Measurements from ENCODE around the gene RPL3. TPM values are rescaled to one million over a fixed set of nuclear protein-coding genes. Genes with fewer than 3 reads are reported as not detected.
"Not testable (repeated sequence)": the region's sequence is repeated elsewhere in the genome, so short reads cannot be mapped to it uniquely, and the experiment has no call there.

Gene RPL3
- polyA plus RNA-seq, 1 donor (not counting 4 experiments of a cell fraction or from before 2014, with no cell fraction given) = 2,538 TPM

GRCh38 chr22:39359659-39360195, 40.3 kb upstream of the RPL3 start:
- Histone ChIP-seq H3K9me3 (ENCODE audit: control insufficient read depth, low read depth, low read length) (no peaks in the 10 kb centered on the region), H3K4me1 (ENCODE audit: control insufficient read depth, extremely low read depth, insufficient read depth, low read length) (peaks cover 13% of the 10 kb centered on the region), H2AFZ (ENCODE audit: control insufficient read depth, low read length) (no peak overlapping the region), H3K79me2 (ENCODE audit: control insufficient read depth, insufficient read depth, low read length) (no peaks in the 10 kb centered on the region), H3K27me3 (ENCODE audit: control insufficient read depth, extremely low read depth, insufficient read depth, low read length) (peaks cover 12% of the 10 kb centered on the region), H3K36me3 (ENCODE audit: control insufficient read depth in 2 of 2, extremely low read depth in 1 of 2, insufficient read depth in 2 of 2, low read length in 2 of 2) (no peaks in the 10 kb centered on the region), H3K4me2 (ENCODE audit: control insufficient read depth, extremely low read depth, insufficient read depth, low read depth, low read length) (no peak overlapping the region), H3K4me3 (ENCODE audit: control insufficient read depth in 2 of 3, extremely low read depth in 1 of 3, insufficient read depth in 2 of 3, low read depth in 1 of 3, low read length in 3 of 3) (no peak overlapping the region), H4K20me1 (ENCODE audit: control insufficient read depth, extremely low read depth, insufficient read depth, low read length) (no peaks in the 10 kb centered on the region), H3K9ac (ENCODE audit: control insufficient read depth, extremely low read depth, insufficient read depth, low read length) (no peak overlapping the region), H3K9me1 (ENCODE audit: control insufficient read depth, extremely low read depth, insufficient read depth, low read length) (no peaks in the 10 kb centered on the region), H3K27ac (ENCODE audit: control insufficient read depth, insufficient read depth, low read length) (no peak overlapping the region)
- FAIRE-seq = no peak
- TF ChIP-seq EZH2 (IDR thresholded peaks at IDR 0.05; ENCODE audit: low read length) (no peak), CTCF (optimal IDR thresholded peaks at IDR 0.05 in 1 of 3, IDR thresholded peaks at IDR 0.05 in 1 of 3, conservative IDR thresholded peaks at IDR 0.05 in 1 of 3; ENCODE audit: extremely low read depth in 1 of 3, insufficient read depth in 2 of 3, low read length in 3 of 3) (no peak)
- dilution Hi-C loops (cut with MboI; ENCODE audit: extremely low pct_ligation_motif_present, low sequenced_read_pairs) = no loop called here
- DNase-seq (ENCODE audit: low read depth, low spot score) = no peak

DNA sequence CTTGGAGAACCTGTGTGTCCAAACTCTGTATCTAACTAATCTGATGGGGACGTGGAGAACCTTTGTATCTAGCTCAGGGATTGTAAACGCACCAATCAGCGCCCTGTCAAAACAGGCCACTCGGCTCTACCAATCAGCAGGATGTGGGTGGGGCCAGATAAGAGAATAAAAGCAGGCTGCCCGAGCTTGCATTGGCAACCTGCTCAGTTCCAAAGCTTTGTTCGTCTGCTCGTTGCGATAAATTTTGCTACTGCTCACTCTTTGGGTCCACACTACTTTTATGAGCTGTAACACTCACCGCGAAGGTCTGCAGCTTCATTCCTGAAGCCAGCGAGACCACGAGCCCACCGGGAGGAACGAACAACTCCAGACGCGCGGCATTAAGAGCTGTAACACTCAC, 38.8 kb upstream of the RPL3 start:
- H3K27me3 ChIP-seq (ENCODE audit: control insufficient read depth, extremely low read depth, insufficient read depth, low read length); FAIRE-seq; H3K27ac ChIP-seq (ENCODE audit: control insufficient read depth, insufficient read depth, low read length); H3K9me1 ChIP-seq (ENCODE audit: control insufficient read depth, extremely low read depth, insufficient read depth, low read length); H3K36me3 ChIP-seq (ENCODE audit: control insufficient read depth in 2 of 2, extremely low read depth in 1 of 2, insufficient read depth in 2 of 2, low read length in 2 of 2); H4K20me1 ChIP-seq (ENCODE audit: control insufficient read depth, extremely low read depth, insufficient read depth, low read length); dilution Hi-C loops (cut with MboI; ENCODE audit: extremely low pct_ligation_motif_present, low sequenced_read_pairs); H3K9me3 ChIP-seq (ENCODE audit: control insufficient read depth, low read depth, low read length); DNase-seq (ENCODE audit: low read depth, low spot score); H3K79me2 ChIP-seq (ENCODE audit: control insufficient read depth, insufficient read depth, low read length); H3K4me3 ChIP-seq (ENCODE audit: control insufficient read depth in 2 of 3, extremely low read depth in 1 of 3, insufficient read depth in 2 of 3, low read depth in 1 of 3, low read length in 3 of 3); H3K4me2 ChIP-seq (ENCODE audit: control insufficient read depth, extremely low read depth, insufficient read depth, low read depth, low read length); H2AFZ ChIP-seq (ENCODE audit: control insufficient read depth, low read length); H3K9ac ChIP-seq (ENCODE audit: control insufficient read depth, extremely low read depth, insufficient read depth, low read length): not testable (repeated sequence)
- H3K4me1 ChIP-seq (ENCODE audit: control insufficient read depth, extremely low read depth, insufficient read depth, low read length) = peaks cover 17% of the 10 kb centered on the region

DNA sequence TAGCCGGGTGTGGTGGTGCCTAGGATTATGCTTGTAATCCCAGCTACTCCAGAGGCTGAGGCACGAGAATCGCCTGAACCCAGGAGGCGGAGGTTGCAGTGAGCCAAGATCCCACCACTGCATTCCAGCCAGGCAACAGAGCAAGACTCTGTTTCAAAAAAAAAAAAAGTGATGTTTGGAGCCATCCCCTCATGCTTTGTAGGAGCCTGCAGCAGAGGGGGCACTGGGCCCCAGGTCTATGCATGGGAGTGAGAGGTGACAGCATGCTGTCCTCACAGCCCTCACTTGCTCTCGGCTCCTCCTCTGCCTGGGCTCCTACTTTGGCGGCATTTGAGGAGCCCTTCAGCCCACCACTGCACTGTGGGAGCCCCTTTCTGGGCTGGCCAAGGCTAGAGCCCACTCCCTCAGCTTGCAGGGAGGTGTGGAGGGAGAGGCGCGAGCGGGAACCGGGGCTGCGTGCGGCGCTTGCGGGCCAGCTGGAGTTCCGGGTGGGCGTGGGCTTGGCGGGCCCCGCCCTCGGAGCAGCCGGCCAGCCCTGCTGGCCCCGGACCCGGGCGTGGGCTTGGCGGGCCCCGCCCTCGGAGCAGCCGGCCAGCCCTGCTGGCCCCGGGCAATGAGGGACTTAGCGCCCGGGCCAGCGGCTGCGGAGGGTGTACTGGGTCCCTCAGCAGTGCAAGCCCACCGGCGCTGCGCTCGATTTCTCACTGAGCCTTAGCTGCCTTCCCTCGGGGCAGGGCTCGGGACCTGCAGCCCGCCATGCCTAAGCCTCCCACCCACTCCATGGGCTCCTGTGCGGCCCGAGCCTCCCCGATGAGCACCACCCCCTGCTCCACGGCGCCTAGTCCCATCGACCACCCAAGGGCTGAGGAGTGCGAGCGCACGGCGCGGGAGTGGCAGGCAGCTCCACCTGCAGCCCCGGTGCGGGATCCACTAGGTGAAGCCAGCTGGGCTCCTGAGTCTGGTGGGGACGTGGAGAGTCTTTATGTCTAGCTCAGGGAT, 38.0 kb upstream of the RPL3 start:
- dilution Hi-C loops (cut with MboI; ENCODE audit: extremely low pct_ligation_motif_present, low sequenced_read_pairs) = not testable (repeated sequence)

More for the DNA sequence above, 38.0 kb upstream of the RPL3 start:
- not testable (repeated sequence) for H2AFZ ChIP-seq (ENCODE audit: control insufficient read depth, low read length); H4K20me1 ChIP-seq (ENCODE audit: control insufficient read depth, extremely low read depth, insufficient read depth, low read length); H3K9ac ChIP-seq (ENCODE audit: control insufficient read depth, extremely low read depth, insufficient read depth, low read length); H3K79me2 ChIP-seq (ENCODE audit: control insufficient read depth, insufficient read depth, low read length); H3K27ac ChIP-seq (ENCODE audit: control insufficient read depth, insufficient read depth, low read length); H3K9me1 ChIP-seq (ENCODE audit: control insufficient read depth, extremely low read depth, insufficient read depth, low read length); H3K9me3 ChIP-seq (ENCODE audit: control insufficient read depth, low read depth, low read length); H3K4me3 ChIP-seq (ENCODE audit: control insufficient read depth in 2 of 3, extremely low read depth in 1 of 3, insufficient read depth in 2 of 3, low read depth in 1 of 3, low read length in 3 of 3); H3K4me2 ChIP-seq (ENCODE audit: control insufficient read depth, extremely low read depth, insufficient read depth, low read depth, low read length); FAIRE-seq; H3K36me3 ChIP-seq (ENCODE audit: control insufficient read depth in 2 of 2, extremely low read depth in 1 of 2, insufficient read depth in 2 of 2, low read length in 2 of 2); DNase-seq (ENCODE audit: low read depth, low spot score); H3K27me3 ChIP-seq (ENCODE audit: control insufficient read depth, extremely low read depth, insufficient read depth, low read length)
- peaks cover 18% of the 10 kb centered on the region for H3K4me1 ChIP-seq (ENCODE audit: control insufficient read depth, extremely low read depth, insufficient read depth, low read length)
